ENCODE measurements around the gene ADSS2.

The ADSS2 gene

GRCh38 chr1:244445320-244446181, 6.2 kb downstream of the ADSS2 start:
- no peak for DNase-seq

- no peak for DNase-seq
These were observed 6.9 kb downstream of the ADSS2 start for GRCh38 chr1:244444854-244445253.

- no peak for DNase-seq
These were observed 8.9 kb downstream of the ADSS2 start for GRCh38 chr1:244442850-244443249.

GRCh38 chr1:244439391-244440032, 12.2 kb downstream of the ADSS2 start:
- no peak for DNase-seq

- no peak for DNase-seq
These were observed 14.6 kb downstream of the ADSS2 start for GRCh38 chr1:244437086-244437468.

- no peak for DNase-seq
These were observed 15.2 kb downstream of the ADSS2 start for GRCh38 chr1:244436336-244437085.

GRCh38 chr1:244435562-244436205, 16.0 kb downstream of the ADSS2 start:
- no peak for DNase-seq

GRCh38 chr1:244431166-244431565, 20.5 kb downstream of the ADSS2 start:
- no peak for DNase-seq

GRCh38 chr1:244429818-244430217, 21.9 kb downstream of the ADSS2 start:
- DNase-seq, result no peak

- DNase-seq, result no peak
These were observed 24.1 kb downstream of the ADSS2 start for GRCh38 chr1:244427647-244428046.

GRCh38 chr1:244424649-244425334, 26.9 kb downstream of the ADSS2 start:
- no peak for DNase-seq

GRCh38 chr1:244422174-244422573, 29.5 kb downstream of the ADSS2 start:
- no peak for DNase-seq

- DNase-seq, result no peak
These were observed 32.7 kb downstream of the ADSS2 start for GRCh38 chr1:244419024-244419423.

GRCh38 chr1:244414543-244414942, 37.2 kb downstream of the ADSS2 start:
- no peak for DNase-seq

- DNase-seq, result no peak
These were observed 38.0 kb downstream of the ADSS2 start for GRCh38 chr1:244413736-244414135.

- no peak for DNase-seq
These were observed 39.5 kb downstream of the ADSS2 start for GRCh38 chr1:244412176-244412575.

GRCh38 chr1:244409701-244410100, 42.0 kb downstream of the ADSS2 start:
- no peak for DNase-seq

GRCh38 chr1:244406337-244406736, 45.4 kb downstream of the ADSS2 start:
- no peak for DNase-seq

GRCh38 chr1:244405856-244406255, 45.9 kb downstream of the ADSS2 start:
- no peak for DNase-seq

GRCh38 chr1:244403431-244403830, 48.3 kb downstream of the ADSS2 start:
- DNase-seq, result no peak

- no peak for DNase-seq
These were observed 50.7 kb downstream of the ADSS2 start for GRCh38 chr1:244400974-244401373.

- no peak for DNase-seq
These were observed 54.6 kb downstream of the ADSS2 start for GRCh38 chr1:244397131-244397530.

GRCh38 chr1:244395965-244396364, 55.7 kb downstream of the ADSS2 start:
- no peak for DNase-seq
